MM.1S (cell line): Measurements from ENCODE around the gene PRKAB2.
"Not testable (repeated sequence)": the region's sequence is repeated elsewhere in the genome, so short reads cannot be mapped to it uniquely, and the experiment has no call there.

Source experiments
- DNase-seq: peaks from one replicate; pipeline ENCODE4 v3.0.0-alpha.2; 2015
- H2AFZ ChIP-seq: fragments of 300-600 bp; sonication (generic); 2 replicates; pipeline ENCODE4 v1.6.0; 2016; ENCODE audit warnings: antibody characterized with exemption, low read length
- H3F3A ChIP-seq: fragments of 300-600 bp; sonication (generic); 2 replicates; pipeline ENCODE4 v1.6.1; 2016; ENCODE audit warnings: mild to moderate bottlenecking, antibody characterized with exemption, low read length, moderate library complexity, mixed read lengths; ENCODE audit not compliant: insufficient read depth
- H3K27ac ChIP-seq: fragments of 300-600 bp; sonication (generic); 2 replicates; pipeline ENCODE4 v1.5.1; 2016; ENCODE audit warnings: mild to moderate bottlenecking, low read length
- H3K27me3 ChIP-seq: fragments of 300-600 bp; sonication (generic); replicated peaks from 2 replicates; pipeline ENCODE4 v1.6.0; 2016; ENCODE audit warnings: low read length; ENCODE audit not compliant: insufficient read depth
- H3K36me3 ChIP-seq: fragments of 300-600 bp; sonication (generic); replicated peaks from 2 replicates; pipeline ENCODE4 v1.6.1; 2016; ENCODE audit warnings: mild to moderate bottlenecking, low read length, mixed read lengths; ENCODE audit not compliant: insufficient read depth
- H3K4me1 ChIP-seq: fragments of 300-600 bp; sonication (generic); 2 replicates; pipeline ENCODE4 v1.6.1; 2016; ENCODE audit warnings: low read length, mixed read lengths
- H3K4me2 ChIP-seq: fragments of 300-600 bp; sonication (generic); 2 replicates; pipeline ENCODE4 v1.6.0; 2016; ENCODE audit warnings: low read depth, low read length
- H3K4me3 ChIP-seq: fragments of 300-600 bp; sonication (generic); 2 replicates; pipeline ENCODE4 v1.5.1; 2016; ENCODE audit warnings: low read length, mixed read lengths
- H3K79me2 ChIP-seq: fragments of 300-600 bp; sonication (generic); 2 replicates; pipeline ENCODE4 v1.6.1; 2016; ENCODE audit warnings: mixed run types, low read length, mixed read lengths
- H3K9ac ChIP-seq: fragments of 300-600 bp; sonication (generic); 2 replicates; pipeline ENCODE4 v1.6.1; 2016; ENCODE audit warnings: low read length, mixed read lengths
- H3K9me2 ChIP-seq: fragments of 300-600 bp; sonication (generic); replicated peaks from 2 replicates; pipeline ENCODE4 v1.6.1; 2016; ENCODE audit warnings: mild to moderate bottlenecking, low read length, mixed read lengths; ENCODE audit not compliant: insufficient read depth
- H3K9me3 ChIP-seq: fragments of 300-600 bp; sonication (generic); replicated peaks from 2 replicates; pipeline ENCODE4 v1.6.1; 2016; ENCODE audit warnings: mild to moderate bottlenecking, low read length, mixed read lengths; ENCODE audit not compliant: insufficient read depth
- H4K20me1 ChIP-seq: fragments of 300-600 bp; sonication (generic); 2 replicates; pipeline ENCODE4 v1.6.1; 2016; ENCODE audit warnings: mild to moderate bottlenecking, low read length, moderate library complexity, mixed read lengths; ENCODE audit not compliant: insufficient read depth
- CTCF ChIP-seq: fragments of 300-600 bp; sonication (generic); IDR thresholded peaks from 2 replicates; pipeline ENCODE4 v1.5.1; 2016; ENCODE audit warnings: antibody characterized with exemption, low read length, mixed read lengths
- EZH2 ChIP-seq: fragments of 300-600 bp; sonication (generic); optimal IDR thresholded peaks from 2 replicates; pipeline ENCODE3; 2017; ENCODE audit warnings: low read depth, mild to moderate bottlenecking, antibody characterized with exemption, low read length, mixed read lengths
- EZH2phosphoT487 ChIP-seq: fragments of 300-600 bp; sonication (generic); IDR thresholded peaks from 2 replicates; pipeline ENCODE4 v1.6.1; 2018; ENCODE audit warnings: antibody characterized with exemption, low read length

The PRKAB2 gene

DNA sequence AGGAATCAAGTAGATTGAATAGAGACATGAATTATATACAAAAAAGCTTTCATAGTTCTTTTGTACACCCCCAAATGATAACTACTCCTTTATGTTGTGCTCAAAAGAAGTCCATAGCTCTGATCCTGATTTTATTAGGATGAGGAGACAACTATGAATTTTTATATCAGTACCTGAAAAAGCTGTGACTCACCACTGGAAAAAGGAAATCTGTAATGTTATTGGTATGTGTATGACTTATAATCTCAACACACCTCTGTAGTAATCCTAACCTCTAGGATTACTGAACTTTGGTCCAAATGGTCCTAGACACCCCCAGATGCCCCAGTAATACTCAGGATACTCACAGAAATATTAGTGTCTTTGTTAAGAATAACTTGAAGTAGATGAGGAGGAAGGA lies 10.2 kb downstream of the PRKAB2 start:
- Histone ChIP-seq H3K9ac (no peak overlapping the region), H3K9me2 (no peaks in the 10 kb centered on the region), H3K4me2 (no peak overlapping the region), H3K4me3 (no peak overlapping the region), H4K20me1 (no peaks in the 10 kb centered on the region), H3F3A (no peaks in the 10 kb centered on the region), H3K36me3 (0 out of 2 replicates have a peak, but pooled peaks cover 2% of the 10 kb centered on the region), H3K27ac (no peak overlapping the region), H2AFZ (no peak overlapping the region), H3K9me3 (no peaks in the 10 kb centered on the region), H3K79me2 (no peaks in the 10 kb centered on the region), H3K4me1 (no peaks in the 10 kb centered on the region), H3K27me3 (no peaks in the 10 kb centered on the region)
- TF ChIP-seq EZH2 (no peak), EZH2phosphoT487 (no peak), CTCF (no peak)
- no peak for DNase-seq

- H3K4me1 ChIP-seq, H3K9me3 ChIP-seq, H3K27ac ChIP-seq, H3K27me3 ChIP-seq, H3K4me3 ChIP-seq, H2AFZ ChIP-seq, H4K20me1 ChIP-seq, H3F3A ChIP-seq, H3K79me2 ChIP-seq, DNase-seq, H3K36me3 ChIP-seq, H3K4me2 ChIP-seq, H3K9me2 ChIP-seq, H3K9ac ChIP-seq: not testable (repeated sequence)
Measured at GRCh38 chr1:147157116-147157515, 15.2 kb downstream of the PRKAB2 start.

DNA sequence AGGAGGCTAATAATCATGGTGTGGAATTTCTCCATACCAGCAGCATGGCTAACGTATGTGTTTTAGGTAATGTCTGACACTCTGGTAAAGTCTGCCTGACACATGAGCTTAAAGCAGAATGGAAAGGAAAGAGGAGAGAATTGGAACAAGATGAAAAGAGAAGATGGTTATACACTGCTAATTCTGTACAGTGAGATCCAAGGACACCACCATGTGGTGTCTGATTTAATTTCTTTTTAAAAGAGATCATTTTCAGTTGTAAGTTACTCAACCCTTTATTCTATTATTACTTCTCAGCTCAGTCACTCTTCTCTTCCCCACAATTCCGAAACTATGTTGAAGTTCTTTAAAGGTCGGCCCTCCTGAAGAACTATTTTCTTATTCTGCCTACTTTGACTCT lies 15.6 kb downstream of the PRKAB2 start:
- no peak overlapping the region for H2AFZ ChIP-seq
- H3K4me1 ChIP-seq = no peaks in the 10 kb centered on the region
- H3K9me3 ChIP-seq = no peaks in the 10 kb centered on the region
- H3K79me2 ChIP-seq = no peaks in the 10 kb centered on the region
- no peaks in the 10 kb centered on the region for H4K20me1 ChIP-seq
- no peaks in the 10 kb centered on the region for H3K27me3 ChIP-seq
- 0 out of 2 replicates have a peak, but pooled peaks cover 2% of the 10 kb centered on the region for H3K36me3 ChIP-seq
- no peak overlapping the region for H3K9ac ChIP-seq
- no peaks in the 10 kb centered on the region for H3F3A ChIP-seq
- no peak overlapping the region for H3K4me2 ChIP-seq
- DNase-seq = no peak
- no peaks in the 10 kb centered on the region for H3K9me2 ChIP-seq
- H3K27ac ChIP-seq = no peak overlapping the region
- TF ChIP-seq CTCF (no peak; the same call in 1 of the 2 replicates), EZH2 (no peak), EZH2phosphoT487 (no peak)
- no peak overlapping the region for H3K4me3 ChIP-seq

DNA sequence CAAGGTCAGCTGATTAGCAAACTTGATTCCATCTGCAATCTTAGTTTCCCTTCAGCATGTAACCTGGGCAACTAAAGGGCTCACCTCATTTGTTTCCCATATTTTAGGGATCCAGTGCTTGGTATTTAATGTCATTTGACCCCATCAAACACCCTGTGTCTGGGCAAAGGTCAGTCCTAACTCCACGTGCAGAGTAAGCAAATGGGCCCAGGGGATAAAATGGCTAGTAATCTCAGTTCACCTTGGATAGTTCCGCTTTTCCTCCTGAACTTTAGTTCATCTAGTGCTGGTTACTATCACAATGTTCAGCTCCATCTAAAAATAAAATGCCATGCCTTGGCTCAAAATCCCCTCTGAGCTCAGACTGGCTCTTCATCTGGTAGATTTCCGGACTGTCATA lies 19.5 kb downstream of the PRKAB2 start:
- H3K4me2 ChIP-seq = no peak overlapping the region
- no peaks in the 10 kb centered on the region for H3K9me3 ChIP-seq
- H3K27ac ChIP-seq = no peak overlapping the region
- H3K9me2 ChIP-seq = no peaks in the 10 kb centered on the region
- H3F3A ChIP-seq = no peaks in the 10 kb centered on the region
- DNase-seq = no peak
- H3K9ac ChIP-seq = no peak overlapping the region
- H3K27me3 ChIP-seq = no peaks in the 10 kb centered on the region
- no peaks in the 10 kb centered on the region for H3K36me3 ChIP-seq
- no peaks in the 10 kb centered on the region for H3K4me1 ChIP-seq
- no peaks in the 10 kb centered on the region for H3K79me2 ChIP-seq
- H4K20me1 ChIP-seq = no peaks in the 10 kb centered on the region
- TF ChIP-seq EZH2phosphoT487 = no peak
- no peak for TF ChIP-seq EZH2
- TF ChIP-seq CTCF = no peak
- H2AFZ ChIP-seq = no peak overlapping the region
- no peak overlapping the region for H3K4me3 ChIP-seq
